Neuronal stem cell (in vitro differentiated cells): Measurements from ENCODE around the gene AGFG2.
A peak's percentile ranks its signal among the peaks of the same experiment; 100 is the strongest.

ENCODE experiments used
- DNase-seq: peaks from one replicate; pipeline ENCODE4 v3.0.0-alpha.2; 2013; ENCODE audit warnings: low spot score
- H2AFZ ChIP-seq: one replicate; pipeline ENCODE4 v1.6.1; 2013; ENCODE audit warnings: mild to moderate bottlenecking, low read length, inconsistent platforms
- H2AK5ac ChIP-seq: 2 replicates; pipeline ENCODE4 v1.6.1; 2013; ENCODE audit warnings: low read depth, mild to moderate bottlenecking, inconsistent platforms, low read length, moderate library complexity, mixed read lengths
- H2BK120ac ChIP-seq: 2 replicates; pipeline ENCODE4 v1.6.1; 2013; ENCODE audit warnings: low read depth, mild to moderate bottlenecking, inconsistent platforms, low read length, moderate library complexity, mixed read lengths
- H2BK12ac ChIP-seq: one replicate; pipeline ENCODE4 v1.6.1; 2013; ENCODE audit warnings: low read length, inconsistent platforms
- H2BK15ac ChIP-seq: 2 replicates; pipeline ENCODE4 v1.6.1; 2013; ENCODE audit warnings: mild to moderate bottlenecking, low read length, inconsistent platforms, mixed read lengths
- H2BK5ac ChIP-seq: one replicate; pipeline ENCODE4 v1.6.1; 2013; ENCODE audit warnings: inconsistent platforms, mild to moderate bottlenecking, low read length, moderate library complexity
- H3K14ac ChIP-seq: one replicate; pipeline ENCODE4 v1.6.1; 2013; ENCODE audit warnings: low read length, inconsistent platforms
- H3K18ac ChIP-seq: 2 replicates; pipeline ENCODE4 v1.6.1; 2013; ENCODE audit warnings: low read length, inconsistent platforms
- H3K23ac ChIP-seq: 2 replicates; pipeline ENCODE4 v1.6.1; 2013; ENCODE audit warnings: low read depth, mild to moderate bottlenecking, mixed read lengths, low read length, inconsistent platforms; ENCODE audit not compliant: poor library complexity
- H3K27ac ChIP-seq: replicated peaks from 3 replicates; pipeline ENCODE4 v1.5.1; 2013; ENCODE audit warnings: low read length, inconsistent platforms
- H3K27me3 ChIP-seq, 3 experiments: 2 replicates each; pipeline ENCODE4 v1.6.1; 2013; ENCODE audit warnings: low read length in 3 of 3, mild to moderate bottlenecking in 2 of 3, inconsistent platforms in 1 of 3, low read depth in 1 of 3, mixed read lengths in 1 of 3, moderate library complexity in 1 of 3; ENCODE audit not compliant: control insufficient read depth in 3 of 3, insufficient read depth in 3 of 3
- H3K36me3 ChIP-seq, 2 donors: replicated peaks in 1 of 2; 2 replicates each; pipeline ENCODE4 v1.6.1; 2013; ENCODE audit warnings: low read length in 2 of 2; ENCODE audit not compliant: control insufficient read depth in 2 of 2, insufficient read depth in 2 of 2
- H3K4ac ChIP-seq: 2 replicates; pipeline ENCODE4 v1.6.1; 2013; ENCODE audit warnings: inconsistent platforms, mild to moderate bottlenecking, low read length, moderate library complexity
- H3K4me1 ChIP-seq, 2 donors: 1 replicate in 1 of 2; 2 replicates in 1 of 2; pipeline ENCODE4 v1.6.1; 2013; ENCODE audit warnings: low read length in 2 of 2, low read depth in 1 of 2; ENCODE audit not compliant: control insufficient read depth in 2 of 2, insufficient read depth in 1 of 2
- H3K4me2 ChIP-seq: one replicate; pipeline ENCODE4 v1.6.1; 2013; ENCODE audit warnings: mild to moderate bottlenecking, low read length, inconsistent platforms; ENCODE audit not compliant: insufficient read depth, poor library complexity, severe bottlenecking
- H3K4me3 ChIP-seq, 2 donors: 2 replicates each; pipeline ENCODE4 v1.5.1; 2013; ENCODE audit warnings: low read length in 2 of 2, mild to moderate bottlenecking in 2 of 2, inconsistent platforms in 1 of 2, moderate library complexity in 1 of 2
- H3K79me1 ChIP-seq: one replicate; pipeline ENCODE4 v1.6.1; 2013; ENCODE audit warnings: low read depth, mild to moderate bottlenecking, inconsistent platforms, low read length, moderate library complexity
- H3K9ac ChIP-seq: one replicate; pipeline ENCODE4 v1.6.1; 2013; ENCODE audit warnings: mild to moderate bottlenecking, low read depth, low read length, inconsistent platforms; ENCODE audit not compliant: poor library complexity
- H3K9me3 ChIP-seq, 2 donors: replicated peaks in 1 of 2; 2 replicates each; pipeline versions ENCODE3 to v1.6.1; 2013; ENCODE audit warnings: low read length in 2 of 2, mild to moderate bottlenecking in 2 of 2, inconsistent platforms in 1 of 2, low read depth in 1 of 2, mixed read lengths in 1 of 2, moderate library complexity in 1 of 2; ENCODE audit not compliant: control insufficient read depth in 2 of 2, insufficient read depth in 1 of 2
- H4K8ac ChIP-seq: one replicate; pipeline ENCODE4 v1.6.1; 2013; ENCODE audit warnings: low read depth, mild to moderate bottlenecking, inconsistent platforms, low read length, moderate library complexity
- H4K91ac ChIP-seq: one replicate; pipeline ENCODE4 v1.6.1; 2013; ENCODE audit warnings: low read length, low read depth, mild to moderate bottlenecking, inconsistent platforms; ENCODE audit not compliant: poor library complexity
- WGBS, 2 donors: extraction: QIAGEN DNeasy Blood & Tissue Kit; methylation state at CpG; one replicate each; pipeline ENCODE4 v1.1.7; 2013; ENCODE audit warnings: missing lambda C conversion rate in 2 of 2, mixed read lengths in 1 of 2; ENCODE audit not compliant: insufficient read length in 2 of 2, insufficient replicate concordance in 1 of 2; ENCODE audit errors: extremely low coverage in 2 of 2; 5-methylcytosine and 5-hydroxymethylcytosine counted together

AGFG2 gene

GRCh38 chr7:100588438-100588837 is 49.4 kb downstream of the AGFG2 start:
- no peak overlapping the region for H3K23ac ChIP-seq
- H3K27ac ChIP-seq, result peak overlapping the region; percentile 11
- H4K8ac ChIP-seq, result no peak overlapping the region
- no peak overlapping the region for H4K91ac ChIP-seq
- H3K4me1 ChIP-seq, result peaks cover 22 to 32% of the 10 kb centered on the region in 2 donors
- no peak overlapping the region for H3K4ac ChIP-seq
- no peaks in the 10 kb centered on the region for H3K9me3 ChIP-seq
- H3K36me3 ChIP-seq, result peaks cover 0 to 5% of the 10 kb centered on the region in 2 donors
- no peak overlapping the region for H3K14ac ChIP-seq
- no peak overlapping the region for H2BK15ac ChIP-seq
- H3K4me3 ChIP-seq, result no peak overlapping the region
- H3K27me3 ChIP-seq, result no peaks in the 10 kb centered on the region
- H3K18ac ChIP-seq, result no peak overlapping the region
- no peak overlapping the region for H2BK120ac ChIP-seq
- no CpG with 5 or more reads among the region's 1 CpG for WGBS, 2 donors
- no peak overlapping the region for H2AK5ac ChIP-seq
- H3K9ac ChIP-seq, result no peak overlapping the region
- peaks cover 3% of the 10 kb centered on the region for H3K79me1 ChIP-seq
- H3K4me2 ChIP-seq, result no peak overlapping the region
- H2BK12ac ChIP-seq, result no peak overlapping the region
- no peak overlapping the region for H2AFZ ChIP-seq
- H2BK5ac ChIP-seq, result no peak overlapping the region
- DNase-seq, result no peak

GRCh38 chr7:100589341-100589947 is 50.4 kb downstream of the AGFG2 start:
- no peak overlapping the region for H2BK12ac ChIP-seq
- H3K23ac ChIP-seq, result no peak overlapping the region
- no peak overlapping the region for H3K4ac ChIP-seq
- no peak overlapping the region for H3K4me3 ChIP-seq
- H3K27ac ChIP-seq, result no peak overlapping the region
- no peak for DNase-seq
- no peak overlapping the region for H3K4me2 ChIP-seq
- H2BK15ac ChIP-seq, result peak overlapping the region; percentile 19
- peaks cover 13 to 26% of the 10 kb centered on the region in 2 donors for H3K4me1 ChIP-seq
- no peak overlapping the region for H2BK120ac ChIP-seq
- H2AK5ac ChIP-seq, result no peak overlapping the region
- H4K8ac ChIP-seq, result no peak overlapping the region
- no peaks in the 10 kb centered on the region for H3K36me3 ChIP-seq
- H3K79me1 ChIP-seq, result peaks cover 3% of the 10 kb centered on the region
- H3K27me3 ChIP-seq, result no peaks in the 10 kb centered on the region
- no peak overlapping the region for H4K91ac ChIP-seq
- H3K14ac ChIP-seq, result no peak overlapping the region
- H2AFZ ChIP-seq, result peak overlapping the region; percentile 56
- peak overlapping the region; percentile 80 for H3K18ac ChIP-seq
- H3K9ac ChIP-seq, result peak overlapping the region; percentile 38
- H2BK5ac ChIP-seq, result peak overlapping the region; percentile 4
- no CpG with 5 or more reads among the region's 7 CpGs for WGBS, 2 donors
- H3K9me3 ChIP-seq, result no peaks in the 10 kb centered on the region

- Histone ChIP-seq H3K36me3 (no peaks in the 10 kb centered on the region), H2BK15ac (no peak overlapping the region), H3K27me3 (no peaks in the 10 kb centered on the region), H3K9me3 (no peaks in the 10 kb centered on the region), H3K9ac (peak overlapping the region; percentile 46), H2AFZ (peak overlapping the region; percentile 56), H3K4ac (no peak overlapping the region), H3K27ac (no peak overlapping the region), H3K23ac (peak overlapping the region; percentile 5), H3K4me3 (no peak overlapping the region), H4K91ac (no peak overlapping the region), H3K18ac (peak overlapping the region; percentile 50), H3K4me2 (no peak overlapping the region), H3K4me1 (peaks cover 6 to 18% of the 10 kb centered on the region in 2 donors), H3K79me1 (peaks cover 3% of the 10 kb centered on the region), H4K8ac (no peak overlapping the region), H3K14ac (no peak overlapping the region), H2AK5ac (peak overlapping the region; percentile 29), H2BK12ac (no peak overlapping the region), H2BK5ac (no peak overlapping the region), H2BK120ac (no peak overlapping the region)
- WGBS, 2 donors, result no CpG with 5 or more reads among the region's 20 CpGs
- no peak for DNase-seq
Measured at GRCh38 chr7:100590077-100590737, 51.2 kb downstream of the AGFG2 start.

- Histone ChIP-seq H2BK120ac (no peak overlapping the region), H4K8ac (no peak overlapping the region), H3K23ac (no peak overlapping the region), H3K4me3 (no peak overlapping the region), H2BK12ac (no peak overlapping the region), H2AK5ac (peak overlapping the region; percentile 4), H3K36me3 (peaks cover 0 to 2% of the 10 kb centered on the region in 2 donors), H3K27me3 (no peaks in the 10 kb centered on the region), H2AFZ (no peak overlapping the region), H3K14ac (no peak overlapping the region), H3K27ac (no peak overlapping the region), H3K4me2 (no peak overlapping the region), H3K9ac (no peak overlapping the region), H4K91ac (no peak overlapping the region), H3K9me3 (no peaks in the 10 kb centered on the region), H3K18ac (no peak overlapping the region), H2BK15ac (no peak overlapping the region), H2BK5ac (no peak overlapping the region), H3K79me1 (no peaks in the 10 kb centered on the region), H3K4ac (no peak overlapping the region), H3K4me1 (peaks cover 6 to 17% of the 10 kb centered on the region in 2 donors)
- WGBS, 2 donors, result no CpG with 5 or more reads among the region's 17 CpGs
- DNase-seq, result no peak
Measured at GRCh38 chr7:100591596-100591995, 52.6 kb downstream of the AGFG2 start.
